HepG2 (cell line): ENCODE measurements around the gene PRSS33. TPM values are rescaled to one million over a fixed set of nuclear protein-coding genes. Genes with fewer than 3 reads are reported as not detected.

Experiments
- EP300 ChIP-seq, 3 experiments: sonication (generic) in 1 of 3; formaldehyde crosslinking in 1 of 3; IDR thresholded peaks; 2 replicates each; pipeline versions ENCODE4 v1.5.1 to v1.6.1; 2011 to 2020; ENCODE audit warnings: low read depth in 2 of 3, low read length in 2 of 3, borderline replicate concordance in 1 of 3, improper control_type of control experiment in 1 of 3, mild to moderate bottlenecking in 1 of 3, missing genetic modification reagents in 1 of 3, moderate library complexity in 1 of 3
- IRX3 ChIP-seq: sonication (generic); formaldehyde crosslinking; IDR thresholded peaks from 2 replicates; pipeline ENCODE4 v1.8.1; 2023; ENCODE audit warnings: mild to moderate bottlenecking, low read depth, missing genetic modification reagents, borderline replicate concordance
- NFAT5 ChIP-seq: sonication (generic); formaldehyde crosslinking; IDR thresholded peaks from 2 replicates; pipeline ENCODE4 v1.4.0; 2020; ENCODE audit warnings: missing genetic modification reagents
- NFE2L1 ChIP-seq: sonication (generic); formaldehyde crosslinking; IDR thresholded peaks from 2 replicates; pipeline ENCODE4 v1.4.0; 2020; ENCODE audit warnings: missing genetic modification reagents, mild to moderate bottlenecking, borderline replicate concordance
- ZFP36 ChIP-seq: fragments of 150-350 bp; IDR thresholded peaks from 2 replicates; pipeline ENCODE4 v1.6.1; 2018; ENCODE audit warnings: borderline replicate concordance, low read length, low read depth; ENCODE audit not compliant: partially characterized antibody
- ZNF280D ChIP-seq: sonication (generic); formaldehyde crosslinking; IDR thresholded peaks from 2 replicates; pipeline ENCODE4 v1.5.1; 2020; ENCODE audit warnings: mild to moderate bottlenecking, missing genetic modification reagents
- ZNF557 ChIP-seq: sonication (generic); formaldehyde crosslinking; IDR thresholded peaks from 2 replicates; pipeline ENCODE4 v1.4.0; 2020; ENCODE audit warnings: missing genetic modification reagents
- ZNF766 ChIP-seq: sonication (generic); formaldehyde crosslinking; IDR thresholded peaks from 2 replicates; pipeline ENCODE4 v1.5.0; 2020; ENCODE audit warnings: missing genetic modification reagents, borderline replicate concordance
- ZNF782 ChIP-seq: sonication (generic); formaldehyde crosslinking; IDR thresholded peaks from 2 replicates; pipeline ENCODE4 v1.4.0; 2020; ENCODE audit warnings: missing genetic modification reagents, mild to moderate bottlenecking, borderline replicate concordance
- polyA plus RNA-seq, 8 experiments: library from polyadenylated mRNA; depleted of rRNA in 3 of 8; stranded (reverse) in 7 of 8; unstranded in 1 of 8; fragments of >200 nt; fragmentation: Illumina TruSeq in 4 of 8; extraction: Trizol in 4 of 8; gene quantifications; 2 replicates each; pipeline versions ENCODE4 v1.2.1 to v1.2.3, GENCODE V29; 2011 to 2016; ENCODE audit warnings: low read depth in 4 of 8, missing spikeins in 1 of 8, mixed read lengths in 1 of 8; ENCODE audit not compliant: insufficient read depth in 1 of 8
- total RNA-seq, 5 experiments: library from RNA; depleted of rRNA; stranded (reverse); fragments of >200 nt; fragmentation: Illumina TruSeq; extraction: Trizol; gene quantifications; 2 replicates each; pipeline ENCODE4 v1.2.3, GENCODE V29; 2016; ENCODE audit warnings: low read depth in 1 of 5
- TF ChIP-seq, protein P1 (sequence below): sonication (generic); formaldehyde crosslinking; IDR thresholded peaks from 2 replicates; pipeline ENCODE4 v1.4.0; 2020; ENCODE audit warnings: missing genetic modification reagents
- TF ChIP-seq, protein P2 (sequence below): sonication (generic); formaldehyde crosslinking; IDR thresholded peaks from 2 replicates; pipeline ENCODE4 v1.4.0; 2020; ENCODE audit warnings: low read depth, mild to moderate bottlenecking, missing genetic modification reagents
- TF ChIP-seq, protein P3 (sequence below): sonication (generic); formaldehyde crosslinking; IDR thresholded peaks from 2 replicates; pipeline ENCODE4 v1.4.0; 2020; ENCODE audit warnings: missing genetic modification reagents

The PRSS33 gene
- total and polyA plus RNA-seq, 2 of the 13 experiments (the other 11 are each of a cell fraction or from before 2014, with no cell fraction given) = not detected

DNA sequence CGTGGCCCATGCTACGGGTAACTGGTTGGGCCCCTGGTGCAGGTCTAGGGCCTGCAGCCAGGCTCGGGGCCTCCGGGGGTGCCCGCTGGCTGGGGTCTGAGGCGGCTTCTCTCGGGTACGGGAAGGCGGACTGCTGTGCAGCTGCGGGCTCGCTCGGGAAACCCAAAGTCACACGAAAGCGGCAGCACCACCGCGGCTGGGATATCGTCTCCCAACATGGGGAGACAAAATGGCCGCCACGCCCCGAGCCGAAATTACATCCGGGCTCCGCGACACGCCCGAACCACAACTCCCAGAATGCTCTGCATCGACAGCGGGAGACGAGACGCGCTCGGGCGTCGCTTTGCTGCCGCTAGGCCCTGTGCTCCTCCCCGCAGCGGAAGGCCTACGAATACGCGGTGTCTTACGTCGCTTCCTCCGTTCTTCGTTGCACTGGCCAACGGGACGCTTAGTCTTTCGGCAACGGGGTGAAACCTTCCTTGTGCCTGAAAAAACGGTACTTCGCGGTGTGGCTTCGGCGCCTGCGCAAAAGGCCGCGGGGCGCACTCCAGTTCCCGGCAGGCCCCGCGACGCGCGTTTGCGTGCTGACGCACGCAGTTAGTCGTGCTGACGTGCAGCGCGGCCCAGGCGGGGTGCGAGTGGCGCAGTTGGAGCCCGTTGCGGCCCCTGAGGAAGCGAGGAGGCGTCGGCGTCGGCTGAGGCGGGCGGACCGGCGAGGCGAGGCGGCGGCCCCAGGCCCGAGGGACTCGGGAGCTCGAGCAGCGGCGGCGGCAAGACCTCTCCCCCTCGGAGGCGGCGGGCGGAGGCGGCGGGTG, 35.1 kb downstream of the PRSS33 start, which contains the start of gene SRRM2 (continued):
- TF ChIP-seq NFAT5 = peak; percentile 71
- TF ChIP-seq EP300 (IDR thresholded peaks at IDR 0.05; ENCODE audit: low read depth in 2 of 2, low read length in 2 of 2) = peak in 1 of 2 experiments; percentile 11; a peak in 1 of 4 replicates
- no peak for TF ChIP-seq EP300 (CRISPR knock-in tag; IDR thresholded peaks at IDR 0.05; ENCODE audit: borderline replicate concordance)
- no peak; the same call in 1 of the 2 replicates for TF ChIP-seq IRX3 (CRISPR knock-in tag)
- TF ChIP-seq, protein P1, sequence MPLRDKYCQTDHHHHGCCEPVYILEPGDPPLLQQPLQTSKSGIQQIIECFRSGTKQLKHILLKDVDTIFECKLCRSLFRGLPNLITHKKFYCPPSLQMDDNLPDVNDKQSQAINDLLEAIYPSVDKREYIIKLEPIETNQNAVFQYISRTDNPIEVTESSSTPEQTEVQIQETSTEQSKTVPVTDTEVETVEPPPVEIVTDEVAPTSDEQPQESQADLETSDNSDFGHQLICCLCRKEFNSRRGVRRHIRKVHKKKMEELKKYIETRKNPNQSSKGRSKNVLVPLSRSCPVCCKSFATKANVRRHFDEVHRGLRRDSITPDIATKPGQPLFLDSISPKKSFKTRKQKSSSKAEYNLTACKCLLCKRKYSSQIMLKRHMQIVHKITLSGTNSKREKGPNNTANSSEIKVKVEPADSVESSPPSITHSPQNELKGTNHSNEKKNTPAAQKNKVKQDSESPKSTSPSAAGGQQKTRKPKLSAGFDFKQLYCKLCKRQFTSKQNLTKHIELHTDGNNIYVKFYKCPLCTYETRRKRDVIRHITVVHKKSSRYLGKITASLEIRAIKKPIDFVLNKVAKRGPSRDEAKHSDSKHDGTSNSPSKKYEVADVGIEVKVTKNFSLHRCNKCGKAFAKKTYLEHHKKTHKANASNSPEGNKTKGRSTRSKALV = peak; percentile 57; the same call in 1 of the 2 replicates
- TF ChIP-seq, protein P2, sequence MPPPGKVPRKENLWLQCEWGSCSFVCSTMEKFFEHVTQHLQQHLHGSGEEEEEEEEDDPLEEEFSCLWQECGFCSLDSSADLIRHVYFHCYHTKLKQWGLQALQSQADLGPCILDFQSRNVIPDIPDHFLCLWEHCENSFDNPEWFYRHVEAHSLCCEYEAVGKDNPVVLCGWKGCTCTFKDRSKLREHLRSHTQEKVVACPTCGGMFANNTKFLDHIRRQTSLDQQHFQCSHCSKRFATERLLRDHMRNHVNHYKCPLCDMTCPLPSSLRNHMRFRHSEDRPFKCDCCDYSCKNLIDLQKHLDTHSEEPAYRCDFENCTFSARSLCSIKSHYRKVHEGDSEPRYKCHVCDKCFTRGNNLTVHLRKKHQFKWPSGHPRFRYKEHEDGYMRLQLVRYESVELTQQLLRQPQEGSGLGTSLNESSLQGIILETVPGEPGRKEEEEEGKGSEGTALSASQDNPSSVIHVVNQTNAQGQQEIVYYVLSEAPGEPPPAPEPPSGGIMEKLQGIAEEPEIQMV = no peak
- no peak for TF ChIP-seq ZNF557 (CRISPR knock-in tag)
- peak; percentile 54; the same call in 1 of the 2 replicates for TF ChIP-seq ZNF766
- no peak for TF ChIP-seq ZFP36
- TF ChIP-seq, protein P3, sequence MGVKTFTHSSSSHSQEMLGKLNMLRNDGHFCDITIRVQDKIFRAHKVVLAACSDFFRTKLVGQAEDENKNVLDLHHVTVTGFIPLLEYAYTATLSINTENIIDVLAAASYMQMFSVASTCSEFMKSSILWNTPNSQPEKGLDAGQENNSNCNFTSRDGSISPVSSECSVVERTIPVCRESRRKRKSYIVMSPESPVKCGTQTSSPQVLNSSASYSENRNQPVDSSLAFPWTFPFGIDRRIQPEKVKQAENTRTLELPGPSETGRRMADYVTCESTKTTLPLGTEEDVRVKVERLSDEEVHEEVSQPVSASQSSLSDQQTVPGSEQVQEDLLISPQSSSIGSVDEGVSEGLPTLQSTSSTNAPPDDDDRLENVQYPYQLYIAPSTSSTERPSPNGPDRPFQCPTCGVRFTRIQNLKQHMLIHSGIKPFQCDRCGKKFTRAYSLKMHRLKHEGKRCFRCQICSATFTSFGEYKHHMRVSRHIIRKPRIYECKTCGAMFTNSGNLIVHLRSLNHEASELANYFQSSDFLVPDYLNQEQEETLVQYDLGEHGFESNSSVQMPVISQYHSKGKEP (CRISPR knock-in tag) = no peak
- TF ChIP-seq ZNF782 (CRISPR knock-in tag) = peak; percentile 96; the same call in 1 of the 2 replicates
- no peak for TF ChIP-seq NFE2L1 (CRISPR knock-in tag)
- peak; percentile 93 for TF ChIP-seq ZNF280D (CRISPR knock-in tag)
